ENCODE measurements around the gene DNAI2.
A peak's percentile ranks its signal among the peaks of the same experiment; 100 is the strongest.

The DNAI2 gene

GRCh38 chr17:74274060-74274708, at the start of gene DNAI2:
Gene DNAI2, plus strand, starts transcription at chr17:74274234. Its CDS starts 7,584 bp downstream, at chr17:74281818.
- H3K9me3 ChIP-seq (ENCODE audit: control insufficient read depth, insufficient read depth, low read length) = no peaks in the 10 kb centered on the region
- peak within 1 kb of the TSS; percentile 2; the same call in 1 of the 2 replicates for H3K4me3 ChIP-seq (ENCODE audit: low read length)
- H3K4me1 ChIP-seq (ENCODE audit: control insufficient read depth, insufficient read depth, low read length) = peaks cover 2% of the 10 kb centered on the region
- H3K27ac ChIP-seq (ENCODE audit: low read length) = no peak within 1 kb of the TSS
- H3K27me3 ChIP-seq (ENCODE audit: control insufficient read depth, insufficient read depth, low read length) = no peaks in the 10 kb centered on the region; the same call in 1 of the 2 replicates
- no CpG with 5 or more reads among the region's 33 CpGs for WGBS (ENCODE audit: insufficient coverage, insufficient read length)
- DNase-seq (ENCODE audit: low read depth, low spot score) = no peak
- no peaks in the 10 kb centered on the region for H3K36me3 ChIP-seq (ENCODE audit: control insufficient read depth, insufficient read depth, low read length)

- H3K4me1 ChIP-seq (ENCODE audit: control insufficient read depth, insufficient read depth, low read length) = no peaks in the 10 kb centered on the region
- no peak for DNase-seq (ENCODE audit: low read depth, low spot score)
- no peaks in the 10 kb centered on the region for H3K36me3 ChIP-seq (ENCODE audit: control insufficient read depth, insufficient read depth, low read length)
- no CpG with 5 or more reads among the region's 20 CpGs for WGBS (ENCODE audit: insufficient coverage, insufficient read length)
- H3K4me3 ChIP-seq (ENCODE audit: low read length) = no peak overlapping the region
- H3K27me3 ChIP-seq (ENCODE audit: control insufficient read depth, insufficient read depth, low read length) = no peaks in the 10 kb centered on the region
- no peak overlapping the region for H3K27ac ChIP-seq (ENCODE audit: low read length)
- H3K9me3 ChIP-seq (ENCODE audit: control insufficient read depth, insufficient read depth, low read length) = no peaks in the 10 kb centered on the region
These were observed 48.9 kb upstream of the DNAI2 start for GRCh38 chr17:74224959-74225725.

GRCh38 chr17:74226252-74226651, 47.8 kb upstream of the DNAI2 start:
- Histone ChIP-seq H3K27ac (ENCODE audit: low read length) (no peak overlapping the region), H3K27me3 (ENCODE audit: control insufficient read depth, insufficient read depth, low read length) (no peaks in the 10 kb centered on the region; the same call in 1 of the 2 replicates), H3K36me3 (ENCODE audit: control insufficient read depth, insufficient read depth, low read length) (no peaks in the 10 kb centered on the region), H3K9me3 (ENCODE audit: control insufficient read depth, insufficient read depth, low read length) (no peaks in the 10 kb centered on the region), H3K4me1 (ENCODE audit: control insufficient read depth, insufficient read depth, low read length) (no peaks in the 10 kb centered on the region), H3K4me3 (ENCODE audit: low read length) (no peak overlapping the region)
- DNase-seq (ENCODE audit: low read depth, low spot score) = no peak
- no CpG with 5 or more reads among the region's 6 CpGs for WGBS (ENCODE audit: insufficient coverage, insufficient read length)

GRCh38 chr17:74227271-74228080, 46.6 kb upstream of the DNAI2 start:
- DNase-seq (ENCODE audit: low read depth, low spot score) = no peak
- Histone ChIP-seq H3K4me3 (ENCODE audit: low read length) (no peak overlapping the region), H3K27ac (ENCODE audit: low read length) (no peak overlapping the region), H3K4me1 (ENCODE audit: control insufficient read depth, insufficient read depth, low read length) (no peaks in the 10 kb centered on the region), H3K36me3 (ENCODE audit: control insufficient read depth, insufficient read depth, low read length) (no peaks in the 10 kb centered on the region), H3K27me3 (ENCODE audit: control insufficient read depth, insufficient read depth, low read length) (no peaks in the 10 kb centered on the region; the same call in 1 of the 2 replicates), H3K9me3 (ENCODE audit: control insufficient read depth, insufficient read depth, low read length) (no peaks in the 10 kb centered on the region)
- WGBS (ENCODE audit: insufficient coverage, insufficient read length) = no CpG with 5 or more reads among the region's 10 CpGs

GRCh38 chr17:74228306-74228978, 45.6 kb upstream of the DNAI2 start:
- H3K36me3 ChIP-seq (ENCODE audit: control insufficient read depth, insufficient read depth, low read length) = no peaks in the 10 kb centered on the region
- no peaks in the 10 kb centered on the region for H3K9me3 ChIP-seq (ENCODE audit: control insufficient read depth, insufficient read depth, low read length)
- WGBS (ENCODE audit: insufficient coverage, insufficient read length) = no CpG with 5 or more reads among the region's 5 CpGs

GRCh38 chr17:74230896-74231295, 43.1 kb upstream of the DNAI2 start:
- DNase-seq (ENCODE audit: low read depth, low spot score) = no peak
- Histone ChIP-seq H3K9me3 (ENCODE audit: control insufficient read depth, insufficient read depth, low read length) (no peaks in the 10 kb centered on the region), H3K36me3 (ENCODE audit: control insufficient read depth, insufficient read depth, low read length) (no peaks in the 10 kb centered on the region), H3K27me3 (ENCODE audit: control insufficient read depth, insufficient read depth, low read length) (no peaks in the 10 kb centered on the region; the same call in 1 of the 2 replicates), H3K27ac (ENCODE audit: low read length) (no peak overlapping the region), H3K4me3 (ENCODE audit: low read length) (no peak overlapping the region), H3K4me1 (ENCODE audit: control insufficient read depth, insufficient read depth, low read length) (no peaks in the 10 kb centered on the region)
- WGBS (ENCODE audit: insufficient coverage, insufficient read length) = no CpG with 5 or more reads among the region's 16 CpGs

More at GRCh38 chr17:74228306-74228978, 45.6 kb upstream of the DNAI2 start:
- H3K4me1 ChIP-seq (ENCODE audit: control insufficient read depth, insufficient read depth, low read length) = no peaks in the 10 kb centered on the region
- DNase-seq (ENCODE audit: low read depth, low spot score) = no peak
- no peaks in the 10 kb centered on the region; the same call in 1 of the 2 replicates for H3K27me3 ChIP-seq (ENCODE audit: control insufficient read depth, insufficient read depth, low read length)
- H3K4me3 ChIP-seq (ENCODE audit: low read length) = no peak overlapping the region
- no peak overlapping the region for H3K27ac ChIP-seq (ENCODE audit: low read length)

GRCh38 chr17:74231928-74232907, 41.8 kb upstream of the DNAI2 start:
- Histone ChIP-seq H3K4me1 (ENCODE audit: control insufficient read depth, insufficient read depth, low read length) (no peaks in the 10 kb centered on the region; the same call in 1 of the 2 replicates), H3K36me3 (ENCODE audit: control insufficient read depth, insufficient read depth, low read length) (no peaks in the 10 kb centered on the region), H3K4me3 (ENCODE audit: low read length) (no peak overlapping the region), H3K27ac (ENCODE audit: low read length) (no peak overlapping the region), H3K27me3 (ENCODE audit: control insufficient read depth, insufficient read depth, low read length) (no peaks in the 10 kb centered on the region; the same call in 1 of the 2 replicates), H3K9me3 (ENCODE audit: control insufficient read depth, insufficient read depth, low read length) (no peaks in the 10 kb centered on the region)
- no CpG with 5 or more reads among the region's 17 CpGs for whole genome bisulfite sequencing (ENCODE audit: insufficient coverage, insufficient read length)
- DNase-seq (ENCODE audit: low read depth, low spot score) = no peak

GRCh38 chr17:74233937-74234336, 40.1 kb upstream of the DNAI2 start:
- H3K27ac ChIP-seq (ENCODE audit: low read length) = no peak overlapping the region
- H3K4me1 ChIP-seq (ENCODE audit: control insufficient read depth, insufficient read depth, low read length) = no peaks in the 10 kb centered on the region; the same call in 1 of the 2 replicates
- no peaks in the 10 kb centered on the region for H3K36me3 ChIP-seq (ENCODE audit: control insufficient read depth, insufficient read depth, low read length)
- no CpG with 5 or more reads among the region's 8 CpGs for WGBS (ENCODE audit: insufficient coverage, insufficient read length)
- no peak overlapping the region for H3K4me3 ChIP-seq (ENCODE audit: low read length)
- H3K9me3 ChIP-seq (ENCODE audit: control insufficient read depth, insufficient read depth, low read length) = no peaks in the 10 kb centered on the region
- H3K27me3 ChIP-seq (ENCODE audit: control insufficient read depth, insufficient read depth, low read length) = no peaks in the 10 kb centered on the region; the same call in 1 of the 2 replicates
- DNase-seq (ENCODE audit: low read depth, low spot score) = no peak

- Histone ChIP-seq H3K4me1 (ENCODE audit: control insufficient read depth, insufficient read depth, low read length) (no peaks in the 10 kb centered on the region; the same call in 1 of the 2 replicates), H3K4me3 (ENCODE audit: low read length) (no peak overlapping the region), H3K27ac (ENCODE audit: low read length) (no peak overlapping the region), H3K27me3 (ENCODE audit: control insufficient read depth, insufficient read depth, low read length) (no peaks in the 10 kb centered on the region; the same call in 1 of the 2 replicates), H3K36me3 (ENCODE audit: control insufficient read depth, insufficient read depth, low read length) (no peaks in the 10 kb centered on the region), H3K9me3 (ENCODE audit: control insufficient read depth, insufficient read depth, low read length) (no peaks in the 10 kb centered on the region)
- no CpG with 5 or more reads among the region's 1 CpG for WGBS (ENCODE audit: insufficient coverage, insufficient read length)
- DNase-seq (ENCODE audit: low read depth, low spot score) = no peak
These were observed 39.5 kb upstream of the DNAI2 start for GRCh38 chr17:74234486-74234885.
